GM23248 (cell line): ENCODE data around the gene MCRS1.

Experiments used
- EZH2 ChIP-seq: fragments of 200-600 bp; sonication (generic); IDR thresholded peaks from 2 replicates; pipeline ENCODE4 v1.6.1; 2018; ENCODE audit warnings: antibody characterized with exemption, mild to moderate bottlenecking; ENCODE audit not compliant: insufficient read depth, poor library complexity, severe bottlenecking
- EZH2phosphoT487 ChIP-seq: fragments of 200-600 bp; sonication (generic); IDR thresholded peaks from 2 replicates; pipeline ENCODE4 v1.6.1; 2018; ENCODE audit warnings: antibody characterized with exemption, moderate library complexity, mild to moderate bottlenecking, low read depth; ENCODE audit not compliant: insufficient read depth

DNA sequence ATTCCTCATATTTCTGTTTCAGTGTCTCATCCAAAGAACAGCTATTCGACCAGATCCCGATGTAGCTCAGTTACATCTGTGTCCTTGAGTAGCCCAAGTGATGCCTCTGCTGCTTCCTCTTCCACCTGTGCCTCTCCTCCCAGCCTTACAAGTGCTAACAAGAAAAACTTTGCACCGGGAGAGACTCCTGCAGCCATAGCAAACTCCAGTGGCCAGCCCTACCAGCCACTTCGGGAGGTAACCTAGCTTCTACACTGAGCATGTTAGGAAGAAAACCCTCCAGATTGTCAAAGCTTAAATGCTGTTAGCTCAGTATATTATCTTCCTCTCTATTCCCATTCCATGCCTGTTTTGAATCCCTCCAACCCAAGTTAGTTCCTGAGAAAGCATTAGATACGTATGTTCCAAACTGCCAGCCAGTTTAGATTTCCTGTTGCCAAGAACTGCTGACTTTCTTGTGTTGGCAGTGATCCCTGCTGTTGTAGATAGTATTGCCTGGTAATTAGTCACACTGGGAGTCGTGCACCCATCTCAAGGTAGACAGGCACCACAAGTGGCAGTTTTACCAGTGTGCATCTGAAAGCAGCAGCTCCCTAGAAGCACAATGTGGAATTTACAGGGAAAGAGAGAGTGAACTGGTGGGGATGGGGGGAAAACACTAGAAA is 43.1 kb downstream of the MCRS1 start:
- TF ChIP-seq EZH2 (no peak), EZH2phosphoT487 (no peak)
